Parathyroid adenoma (tissue), 2 donors: ENCODE results near the gene LCN10.
"Not testable (repeated sequence)": the region's sequence is repeated elsewhere in the genome, so short reads cannot be mapped to it uniquely, and the experiment has no call there.

Experiments used
- H2AFZ ChIP-seq: fragments of 300-600 bp; sonication (generic); one replicate; pipeline ENCODE4 v1.7.0; 2017; ENCODE audit warnings: antibody characterized with exemption, mild to moderate bottlenecking
- H3K27ac ChIP-seq: fragments of 300-600 bp; sonication (generic); one replicate; pipeline ENCODE4 v1.7.0; 2017
- H3K27me3 ChIP-seq: fragments of 300-600 bp; sonication (generic); one replicate; pipeline ENCODE4 v1.7.0; 2017; ENCODE audit warnings: low read length; ENCODE audit not compliant: control insufficient read depth, insufficient read depth
- H3K36me3 ChIP-seq: fragments of 300-600 bp; sonication (generic); one replicate; pipeline ENCODE4 v1.7.0; 2017; ENCODE audit warnings: low read length; ENCODE audit not compliant: control insufficient read depth, insufficient read depth
- H3K4me1 ChIP-seq: fragments of 300-600 bp; sonication (generic); one replicate; pipeline ENCODE4 v1.7.0; 2017; ENCODE audit warnings: control low read depth
- H3K4me2 ChIP-seq: fragments of 300-600 bp; sonication (generic); one replicate; pipeline ENCODE4 v1.7.0; 2017; ENCODE audit warnings: low read length
- H3K4me3 ChIP-seq: fragments of 300-600 bp; sonication (generic); one replicate; pipeline ENCODE4 v1.7.0; 2017; ENCODE audit warnings: low read depth, low read length
- H3K79me2 ChIP-seq: fragments of 300-600 bp; sonication (generic); one replicate; pipeline ENCODE4 v1.7.0; 2017; ENCODE audit warnings: control low read depth
- H3K9ac ChIP-seq: fragments of 300-600 bp; sonication (generic); one replicate; pipeline ENCODE4 v1.7.0; 2017; ENCODE audit warnings: mild to moderate bottlenecking
- H3K9me3 ChIP-seq: fragments of 300-600 bp; sonication (generic); one replicate; pipeline ENCODE4 v1.7.0; 2017; ENCODE audit warnings: low read length; ENCODE audit not compliant: control insufficient read depth
- CTCF ChIP-seq: fragments of 300-600 bp; sonication (generic); IDR thresholded peaks from one replicate; pipeline ENCODE4 v1.7.0; 2017; ENCODE audit warnings: antibody characterized with exemption, mild to moderate bottlenecking
- donor health status: primary hyperparathyroidism.

LCN10 gene

GRCh38 chr9:136742591-136743391, at the start of gene LCN10:
TSS of gene LCN10 (minus strand) at chr9:136742940. CDS start at chr9:136742903, 37 bp downstream.
- Histone ChIP-seq H3K4me2 (no peak within 1 kb of the TSS), H3K27me3 (no peaks in the 10 kb centered on the region), H3K27ac (no peak within 1 kb of the TSS), H3K4me1 (no peaks in the 10 kb centered on the region), H2AFZ (no peak within 1 kb of the TSS), H3K9ac (no peak within 1 kb of the TSS), H3K4me3 (no peak within 1 kb of the TSS), H3K9me3 (no peaks in the 10 kb centered on the region), H3K36me3 (no peaks in the 10 kb centered on the region), H3K79me2 (no peaks in the 10 kb centered on the region)
- TF ChIP-seq CTCF: peak; percentile 5

GRCh38 chr9:136791516-136792276, 49.0 kb upstream of the LCN10 start:
- H3K27me3 ChIP-seq: no peaks in the 10 kb centered on the region
- no peaks in the 10 kb centered on the region for H3K79me2 ChIP-seq
- peak overlapping the region; percentile 97 for H3K4me3 ChIP-seq
- peak overlapping the region; percentile 95 for H3K27ac ChIP-seq
- peak overlapping the region; percentile 83 for H2AFZ ChIP-seq
- H3K4me2 ChIP-seq: peak overlapping the region; percentile 99
- H3K36me3 ChIP-seq: no peaks in the 10 kb centered on the region
- no peaks in the 10 kb centered on the region for H3K9me3 ChIP-seq
- peaks cover 7% of the 10 kb centered on the region for H3K4me1 ChIP-seq
- H3K9ac ChIP-seq: peak overlapping the region; percentile 37
- TF ChIP-seq CTCF: peak; percentile 86

GRCh38 chr9:136790640-136791515, 48.1 kb upstream of the LCN10 start, which contains the start of gene TMEM141:
TSS of gene TMEM141 (plus strand) at chr9:136791344. CDS start at chr9:136791371, 27 bp downstream.
- no peaks in the 10 kb centered on the region for H3K9me3 ChIP-seq
- peak within 1 kb of the TSS; percentile 37 for H3K9ac ChIP-seq
- no peak for TF ChIP-seq CTCF
- no peaks in the 10 kb centered on the region for H3K27me3 ChIP-seq
- H3K79me2 ChIP-seq: no peaks in the 10 kb centered on the region
- H2AFZ ChIP-seq: peak within 1 kb of the TSS; percentile 83
- peak within 1 kb of the TSS; percentile 95 for H3K27ac ChIP-seq
- no peaks in the 10 kb centered on the region for H3K36me3 ChIP-seq
- H3K4me3 ChIP-seq: peak within 1 kb of the TSS; percentile 97
- H3K4me1 ChIP-seq: peaks cover 7% of the 10 kb centered on the region
- H3K4me2 ChIP-seq: peak within 1 kb of the TSS; percentile 99

- no peak for TF ChIP-seq CTCF
- Histone ChIP-seq H3K27ac (no peak overlapping the region), H3K9me3 (no peaks in the 10 kb centered on the region), H3K4me1 (peaks cover 7% of the 10 kb centered on the region), H3K27me3 (no peaks in the 10 kb centered on the region), H3K36me3 (no peaks in the 10 kb centered on the region), H3K79me2 (no peaks in the 10 kb centered on the region), H3K4me2 (no peak overlapping the region), H2AFZ (no peak overlapping the region), H3K4me3 (no peak overlapping the region), H3K9ac (no peak overlapping the region)
Measured at GRCh38 chr9:136789523-136789937, 46.8 kb upstream of the LCN10 start.

- H3K9me3 ChIP-seq, H3K27ac ChIP-seq: not testable (repeated sequence)
Measured at GRCh38 chr9:136788644-136789522, 46.1 kb upstream of the LCN10 start.

More at GRCh38 chr9:136788644-136789522, 46.1 kb upstream of the LCN10 start:
- not testable (repeated sequence) for H3K27me3 ChIP-seq, H3K36me3 ChIP-seq, H3K4me1 ChIP-seq, H3K4me3 ChIP-seq, H2AFZ ChIP-seq, H3K9ac ChIP-seq, H3K79me2 ChIP-seq, H3K4me2 ChIP-seq
